H1 (cell line): ENCODE results near the gene APEH.

ENCODE experiments used
- CHD1 ChIP-seq: IDR thresholded peaks from 2 replicates; pipeline ENCODE4 v1.6.1; 2012; ENCODE audit warnings: low read depth, low read length, improper control_type of control experiment
- CREB1 ChIP-seq: IDR thresholded peaks from 2 replicates; pipeline ENCODE4 v1.6.1; 2012; ENCODE audit warnings: inconsistent platforms
- EZH2 ChIP-seq: fragments of 200-600 bp; sonication (generic); IDR thresholded peaks from 2 replicates; pipeline ENCODE4 v1.7.1; 2012; ENCODE audit warnings: low read depth, mild to moderate bottlenecking, moderate library complexity, low read length, inconsistent platforms; ENCODE audit not compliant: severe bottlenecking
- FOSL1 ChIP-seq: IDR thresholded peaks from 2 replicates; pipeline ENCODE4 v1.6.1; 2011; ENCODE audit warnings: mild to moderate bottlenecking, low read depth, low read length, moderate library complexity; ENCODE audit not compliant: insufficient read depth
- GABPA ChIP-seq: IDR thresholded peaks from 2 replicates; pipeline ENCODE4 v1.6.1; 2011; ENCODE audit warnings: mild to moderate bottlenecking, low read length, moderate library complexity, borderline replicate concordance; ENCODE audit not compliant: insufficient read depth
- HDAC2 ChIP-seq, 2 experiments: fragments of 300-600 bp in 1 of 2; sonication (generic) in 1 of 2; IDR thresholded peaks; 2 replicates each; pipeline ENCODE4 v1.6.1; 2011 to 2012; ENCODE audit warnings: low read depth in 2 of 2, low read length in 2 of 2, mild to moderate bottlenecking in 2 of 2, moderate library complexity in 2 of 2, borderline replicate concordance in 1 of 2, inconsistent platforms in 1 of 2
- MAFK ChIP-seq: IDR thresholded peaks from 2 replicates; pipeline ENCODE4 v1.6.1; 2012; ENCODE audit warnings: low read depth, mild to moderate bottlenecking, improper control_type of control experiment, low read length
- RNF2 ChIP-seq: fragments of 200-900, 300-1000 bp; sonication (generic); IDR thresholded peaks from 2 replicates; pipeline ENCODE4 v1.7.1; 2016; ENCODE audit warnings: borderline replicate concordance, low read depth, mild to moderate bottlenecking, antibody characterized with exemption, low read length; ENCODE audit not compliant: poor library complexity, severe bottlenecking; ENCODE audit errors: missing control alignments
- TBP ChIP-seq: IDR thresholded peaks from 2 replicates; pipeline ENCODE4 v1.6.1; 2011; ENCODE audit warnings: low read depth, low read length, improper control_type of control experiment
- TEAD4 ChIP-seq: IDR thresholded peaks from 2 replicates; pipeline ENCODE4 v1.6.1; 2012; ENCODE audit warnings: low read depth, low read length, inconsistent platforms, mixed read lengths
- TF ChIP-seq, protein P1 (sequence below): IDR thresholded peaks from 2 replicates; pipeline ENCODE4 v1.6.1; 2012; ENCODE audit warnings: inconsistent platforms
- TF ChIP-seq, protein P2 (sequence below), 3 experiments: IDR thresholded peaks; 1 replicate in 2 of 3; 2 replicates in 1 of 3; pipeline versions ENCODE4 v1.5.1 to v1.6.1; 2011; ENCODE audit warnings: low read length in 3 of 3, mild to moderate bottlenecking in 3 of 3, inconsistent platforms in 2 of 3, low read depth in 1 of 3, moderate library complexity in 1 of 3; ENCODE audit not compliant: insufficient read depth in 1 of 3; ENCODE audit errors: control extremely low read depth in 1 of 3

DNA sequence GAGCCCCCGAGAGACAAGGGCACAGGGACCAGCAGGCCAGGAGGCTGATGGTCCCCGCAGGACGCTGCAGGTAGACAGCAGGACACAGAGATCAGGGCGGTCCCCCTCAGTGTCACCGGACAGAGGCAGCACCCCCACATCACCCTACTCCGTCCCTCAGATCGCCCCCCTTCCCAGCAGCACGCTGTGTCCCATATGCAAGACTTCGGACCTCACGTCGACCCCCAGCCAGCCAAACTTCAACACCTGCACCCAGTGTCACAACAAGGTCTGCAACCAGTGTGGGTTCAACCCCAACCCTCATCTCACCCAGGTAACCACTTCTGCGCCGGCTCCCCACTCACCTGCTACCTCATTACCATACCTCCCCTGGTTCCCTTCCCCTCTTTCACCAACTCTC lies 49.1 kb upstream of the APEH start:
- TF ChIP-seq CREB1 = no peak
- TF ChIP-seq, protein P1, sequence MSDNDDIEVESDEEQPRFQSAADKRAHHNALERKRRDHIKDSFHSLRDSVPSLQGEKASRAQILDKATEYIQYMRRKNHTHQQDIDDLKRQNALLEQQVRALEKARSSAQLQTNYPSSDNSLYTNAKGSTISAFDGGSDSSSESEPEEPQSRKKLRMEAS = no peak
- no peak for TF ChIP-seq RNF2
- TF ChIP-seq GABPA = no peak
- no peak for TF ChIP-seq TBP
- TF ChIP-seq CHD1 = no peak
- TF ChIP-seq, protein P2, sequence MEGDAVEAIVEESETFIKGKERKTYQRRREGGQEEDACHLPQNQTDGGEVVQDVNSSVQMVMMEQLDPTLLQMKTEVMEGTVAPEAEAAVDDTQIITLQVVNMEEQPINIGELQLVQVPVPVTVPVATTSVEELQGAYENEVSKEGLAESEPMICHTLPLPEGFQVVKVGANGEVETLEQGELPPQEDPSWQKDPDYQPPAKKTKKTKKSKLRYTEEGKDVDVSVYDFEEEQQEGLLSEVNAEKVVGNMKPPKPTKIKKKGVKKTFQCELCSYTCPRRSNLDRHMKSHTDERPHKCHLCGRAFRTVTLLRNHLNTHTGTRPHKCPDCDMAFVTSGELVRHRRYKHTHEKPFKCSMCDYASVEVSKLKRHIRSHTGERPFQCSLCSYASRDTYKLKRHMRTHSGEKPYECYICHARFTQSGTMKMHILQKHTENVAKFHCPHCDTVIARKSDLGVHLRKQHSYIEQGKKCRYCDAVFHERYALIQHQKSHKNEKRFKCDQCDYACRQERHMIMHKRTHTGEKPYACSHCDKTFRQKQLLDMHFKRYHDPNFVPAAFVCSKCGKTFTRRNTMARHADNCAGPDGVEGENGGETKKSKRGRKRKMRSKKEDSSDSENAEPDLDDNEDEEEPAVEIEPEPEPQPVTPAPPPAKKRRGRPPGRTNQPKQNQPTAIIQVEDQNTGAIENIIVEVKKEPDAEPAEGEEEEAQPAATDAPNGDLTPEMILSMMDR (IDR thresholded peaks at IDR 0.05; ENCODE audit: control extremely low read depth in 1 of 3, insufficient read depth in 1 of 3, low read depth in 1 of 3, low read length in 3 of 3) = no peak
- no peak for TF ChIP-seq EZH2
- no peak for TF ChIP-seq MAFK
- no peak for TF ChIP-seq TEAD4
- no peak for TF ChIP-seq FOSL1
- no peak for TF ChIP-seq HDAC2 (IDR thresholded peaks at IDR 0.05; ENCODE audit: borderline replicate concordance in 1 of 2, low read depth in 2 of 2, low read length in 2 of 2)
